ENCODE results near the gene MX2.
"Not testable (repeated sequence)": the region's sequence is repeated elsewhere in the genome, so short reads cannot be mapped to it uniquely, and the experiment has no call there.

MX2 gene, protein sequence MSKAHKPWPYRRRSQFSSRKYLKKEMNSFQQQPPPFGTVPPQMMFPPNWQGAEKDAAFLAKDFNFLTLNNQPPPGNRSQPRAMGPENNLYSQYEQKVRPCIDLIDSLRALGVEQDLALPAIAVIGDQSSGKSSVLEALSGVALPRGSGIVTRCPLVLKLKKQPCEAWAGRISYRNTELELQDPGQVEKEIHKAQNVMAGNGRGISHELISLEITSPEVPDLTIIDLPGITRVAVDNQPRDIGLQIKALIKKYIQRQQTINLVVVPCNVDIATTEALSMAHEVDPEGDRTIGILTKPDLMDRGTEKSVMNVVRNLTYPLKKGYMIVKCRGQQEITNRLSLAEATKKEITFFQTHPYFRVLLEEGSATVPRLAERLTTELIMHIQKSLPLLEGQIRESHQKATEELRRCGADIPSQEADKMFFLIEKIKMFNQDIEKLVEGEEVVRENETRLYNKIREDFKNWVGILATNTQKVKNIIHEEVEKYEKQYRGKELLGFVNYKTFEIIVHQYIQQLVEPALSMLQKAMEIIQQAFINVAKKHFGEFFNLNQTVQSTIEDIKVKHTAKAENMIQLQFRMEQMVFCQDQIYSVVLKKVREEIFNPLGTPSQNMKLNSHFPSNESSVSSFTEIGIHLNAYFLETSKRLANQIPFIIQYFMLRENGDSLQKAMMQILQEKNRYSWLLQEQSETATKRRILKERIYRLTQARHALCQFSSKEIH

DNA sequence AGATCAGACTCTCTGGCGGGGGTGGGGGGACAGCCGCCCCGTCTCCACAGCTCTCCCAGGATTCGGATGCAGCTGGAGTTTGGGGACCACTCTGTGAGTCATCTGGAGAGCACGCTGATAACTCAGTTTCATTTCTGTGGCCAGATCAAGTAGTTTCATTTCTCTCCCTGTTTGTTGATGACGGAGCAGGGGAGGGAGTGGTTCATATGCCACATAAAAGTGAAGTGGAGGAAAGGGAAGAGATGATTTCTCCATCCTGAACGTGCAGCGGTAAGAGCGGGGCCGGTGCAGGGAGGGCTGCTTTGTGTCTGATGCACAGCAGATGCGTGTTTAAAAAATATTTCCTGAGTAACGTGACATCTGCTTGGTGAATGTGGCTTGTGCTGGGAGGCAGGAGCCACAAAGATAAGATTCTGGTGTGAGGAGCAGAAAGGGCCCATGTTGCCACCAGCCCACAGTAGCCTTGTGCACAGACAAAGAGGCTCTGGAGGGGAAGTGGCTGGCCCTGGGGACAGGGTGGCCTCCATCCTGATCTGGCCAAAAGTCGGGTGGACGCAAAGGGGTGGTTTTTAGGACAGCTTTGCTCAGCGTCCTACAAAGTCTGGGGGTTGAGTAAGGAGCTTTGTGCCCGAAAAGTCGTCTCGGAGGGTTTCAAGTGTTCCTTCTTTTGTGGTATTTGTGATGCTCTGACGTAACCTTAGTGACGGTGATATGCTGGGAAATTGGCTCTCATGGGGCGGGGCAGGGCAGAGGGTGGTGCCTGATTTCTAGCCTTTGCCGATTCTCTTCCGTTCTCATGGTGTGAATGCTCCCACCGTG, at the start of gene MX2:
MX2 (plus strand) TSS at position 242 of the 819 bp plus-strand sequence. CDS start 14,880 bp downstream, outside the sequence.
- DNase-seq: peak; percentile 82 to 84

- not testable (repeated sequence) for DNase-seq
Observed at GRCh38 chr21:41313285-41314164, 48.3 kb upstream of the MX2 start.

GRCh38 chr21:41315726-41316125, 46.1 kb upstream of the MX2 start:
- DNase-seq: no peak

DNA sequence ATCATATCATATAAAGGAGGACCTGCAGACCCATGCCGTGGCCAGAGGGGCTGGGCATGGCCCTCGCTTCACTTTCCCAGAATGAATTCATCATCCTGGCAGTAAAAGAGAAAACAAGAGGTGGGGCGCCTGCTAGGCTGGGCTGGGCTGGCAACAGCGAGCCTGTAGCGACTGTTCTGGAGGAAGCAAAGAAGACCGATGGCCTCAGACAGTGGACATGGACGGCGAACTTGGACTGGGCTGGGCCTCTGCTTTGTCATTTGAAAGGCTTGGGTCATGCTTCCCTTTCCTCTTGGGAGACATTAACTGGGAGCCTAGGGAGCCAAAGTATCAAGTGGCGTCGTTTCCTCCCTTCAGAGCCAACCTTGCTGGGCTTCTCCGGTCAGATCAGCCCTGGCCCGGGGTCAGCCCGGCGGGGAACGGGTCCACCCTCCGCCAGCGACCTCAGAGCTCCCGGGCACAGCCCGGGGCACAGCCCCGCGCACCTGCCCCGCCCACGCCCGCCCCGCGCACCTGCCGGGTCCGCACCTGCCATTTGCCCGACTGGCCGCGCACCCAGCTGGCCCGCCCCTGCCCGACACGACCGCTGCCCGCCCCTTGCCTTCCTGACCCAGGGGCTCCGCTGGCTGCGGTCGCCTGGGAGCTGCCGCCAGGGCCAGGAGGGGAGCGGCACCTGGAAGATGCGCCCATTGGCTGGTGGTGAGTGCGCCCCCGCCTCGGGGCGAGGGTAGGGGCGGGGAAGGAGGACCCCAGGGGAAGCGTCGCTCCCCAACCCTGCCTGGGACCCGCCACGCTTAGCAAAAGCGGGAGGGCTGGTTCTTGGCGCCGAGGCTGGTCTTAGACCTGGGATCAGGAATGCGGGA, 45.4 kb upstream of the MX2 start, which contains the start of gene FAM3B:
FAM3B (plus strand) TSS at position 602 of the 863 bp plus-strand sequence; CDS start at position 681, 79 bp downstream.
- no peak for DNase-seq

- DNase-seq: no peak
Observed at GRCh38 chr21:41317063-41317392, 44.8 kb upstream of the MX2 start.

DNA sequence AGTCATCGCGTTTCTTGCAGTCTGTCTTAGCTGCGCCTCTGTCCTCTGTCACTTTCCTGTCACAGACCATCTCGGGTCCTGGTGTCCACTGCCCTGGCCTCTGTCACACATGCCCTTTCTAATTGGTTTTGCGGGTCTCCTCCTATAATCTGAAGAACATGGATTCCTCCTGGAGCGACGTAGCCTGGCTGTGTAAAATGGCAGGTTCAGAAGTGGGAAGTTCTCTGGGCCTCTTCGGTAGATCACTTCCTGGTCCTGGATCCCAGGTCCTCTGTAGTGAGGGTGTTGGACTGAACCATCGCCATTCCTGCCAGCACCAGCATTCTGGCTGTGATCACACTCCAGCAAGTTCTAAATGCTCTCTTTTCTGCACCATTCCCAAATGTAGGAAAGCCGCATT, 44.4 kb upstream of the MX2 start:
- no peak for DNase-seq

DNA sequence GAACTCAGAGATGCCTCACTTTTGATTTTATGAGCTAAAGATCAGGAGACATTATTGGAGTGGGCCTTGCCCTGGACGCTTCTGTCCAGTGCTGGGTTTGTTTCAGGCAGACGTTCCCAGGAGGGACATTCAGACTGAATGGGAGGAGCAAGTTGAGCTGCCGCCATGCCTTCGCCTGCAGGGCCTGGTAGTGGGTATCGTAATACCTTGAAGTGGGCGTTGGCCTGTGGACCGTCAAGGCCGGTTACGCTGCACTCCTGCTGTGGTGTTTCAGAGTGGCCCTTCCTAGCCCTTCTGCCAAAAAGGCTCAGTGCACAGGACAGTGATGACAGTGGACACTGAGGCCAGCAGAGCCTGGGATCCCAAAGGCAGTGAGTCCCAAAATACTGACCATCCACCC, 43.6 kb upstream of the MX2 start:
- no peak for DNase-seq

DNA sequence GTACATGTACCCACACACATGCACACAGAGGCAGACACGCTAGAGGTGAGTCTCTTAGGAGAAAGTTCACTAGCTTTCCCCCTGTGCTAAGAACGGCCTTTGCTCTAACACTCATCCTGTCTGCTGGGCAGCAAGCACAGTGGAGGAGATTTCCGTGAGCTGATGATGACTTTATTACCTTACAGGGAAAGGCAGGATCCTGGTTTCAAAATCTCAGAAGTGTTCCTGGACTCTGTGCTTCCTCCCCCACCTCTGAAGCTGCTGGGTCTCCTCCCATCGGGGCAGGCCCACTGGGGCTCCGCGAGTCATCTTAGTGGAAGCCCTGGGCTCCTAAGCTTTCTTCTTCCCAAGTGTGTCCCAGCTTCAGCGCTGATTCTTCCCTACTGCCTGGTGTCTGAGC, 42.6 kb upstream of the MX2 start:
- no peak for DNase-seq

GRCh38 chr21:41321211-41321907, 40.5 kb upstream of the MX2 start:
- DNase-seq: peak in 1 of 2 experiments; percentile 25

DNA sequence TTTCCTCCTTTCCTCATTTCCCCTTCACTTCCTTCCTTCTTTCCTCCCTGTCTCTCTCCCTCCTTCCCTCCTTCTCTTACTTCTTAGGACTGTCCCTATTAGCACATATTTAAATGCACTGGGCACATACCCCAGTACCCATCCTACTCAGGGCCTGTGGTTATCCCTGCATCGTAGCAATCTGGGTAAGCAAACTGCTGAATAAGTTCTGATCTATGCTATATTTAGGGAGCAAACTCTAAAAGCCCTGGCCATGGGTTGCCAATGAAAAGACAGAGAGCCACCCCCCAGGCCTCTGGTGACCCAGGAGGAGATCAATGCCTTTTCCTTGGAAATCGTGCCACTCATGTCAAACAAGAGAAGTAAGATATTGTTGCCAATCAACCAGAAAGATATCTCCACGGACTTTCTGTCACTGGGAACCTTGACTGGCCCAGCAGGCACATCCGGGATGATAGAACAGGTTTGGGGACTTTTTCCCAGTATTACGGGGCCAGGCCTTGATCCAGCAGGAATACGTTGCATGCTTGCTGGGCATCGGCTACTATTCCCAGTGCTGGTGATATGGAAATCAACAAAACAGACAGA, 39.8 kb upstream of the MX2 start:
- DNase-seq: no peak

DNA sequence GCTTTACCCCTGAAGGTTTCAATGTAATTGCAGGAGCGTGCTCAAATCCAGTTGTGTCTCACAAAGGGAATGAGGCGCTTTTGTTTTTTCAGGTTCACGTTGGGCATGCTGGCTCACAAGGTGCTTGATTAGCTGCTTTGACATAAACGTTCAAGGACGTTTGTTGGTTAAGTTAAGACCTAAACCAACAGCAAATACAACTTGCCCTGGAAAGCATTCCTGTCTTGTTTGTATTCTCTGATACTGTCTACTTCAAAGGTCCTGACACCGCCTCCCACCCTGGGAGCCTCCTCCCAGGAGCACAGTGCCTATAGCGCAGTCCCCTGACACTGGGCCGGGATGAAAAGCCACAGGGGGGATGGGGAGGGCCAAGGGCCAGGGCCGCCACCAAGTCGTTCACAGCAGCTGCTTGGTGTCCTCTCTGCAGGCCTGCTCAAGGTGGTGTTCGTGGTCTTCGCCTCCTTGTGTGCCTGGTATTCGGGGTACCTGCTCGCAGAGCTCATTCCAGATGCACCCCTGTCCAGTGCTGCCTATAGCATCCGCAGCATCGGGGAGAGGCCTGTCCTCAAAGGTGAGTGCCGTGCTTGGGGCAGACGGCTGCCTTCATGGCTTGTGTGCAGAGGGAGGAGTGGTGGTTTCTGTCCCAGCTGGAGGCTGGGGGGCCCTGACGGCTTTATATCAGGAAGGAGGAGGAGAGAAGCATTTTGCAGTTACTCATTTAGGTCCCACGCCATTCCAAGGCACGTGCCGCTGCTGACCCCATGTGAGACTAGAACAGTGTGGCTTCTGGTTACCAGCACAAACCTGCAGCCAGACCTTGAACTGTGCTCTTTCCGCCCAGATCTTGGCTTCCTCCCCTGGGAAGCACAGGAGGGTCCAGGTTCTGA, 39.1 kb upstream of the MX2 start:
- DNase-seq: no peak

GRCh38 chr21:41325138-41325912, 36.5 kb upstream of the MX2 start:
- no peak for DNase-seq

DNA sequence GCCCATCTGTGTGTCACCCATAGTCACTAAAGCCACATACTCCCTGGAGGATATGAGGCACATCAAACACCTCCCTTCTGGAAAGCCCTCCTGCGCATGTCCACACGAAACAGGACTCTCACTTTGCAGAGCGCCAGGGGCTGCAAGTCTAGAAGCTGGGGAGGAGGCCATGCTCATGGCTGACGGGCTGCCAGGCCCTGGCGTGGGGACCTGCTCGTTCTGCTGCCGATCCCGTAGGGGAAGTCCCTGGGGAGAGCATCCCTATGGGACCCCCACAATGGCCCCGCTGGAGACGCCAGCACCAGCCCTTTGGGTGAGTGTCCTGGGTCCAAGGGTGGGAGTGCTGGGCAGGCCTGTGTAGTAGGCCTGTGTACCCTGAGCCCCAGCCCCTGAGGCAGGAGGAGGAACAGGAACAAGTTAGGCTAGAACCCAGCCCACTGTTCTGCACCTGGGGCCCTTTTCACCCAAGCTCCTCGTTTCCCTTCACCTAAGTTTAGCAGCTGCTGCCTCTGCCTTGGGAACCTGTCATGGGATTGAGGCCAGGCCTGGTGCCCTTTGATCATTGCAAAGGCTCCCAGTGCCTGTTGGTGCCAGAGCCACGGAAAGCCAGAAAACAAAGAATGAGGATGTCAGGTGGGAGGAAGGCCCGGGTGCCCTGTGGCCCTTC, 35.3 kb upstream of the MX2 start:
- no peak for DNase-seq

- DNase-seq: no peak
Observed at GRCh38 chr21:41327753-41328152, 34.1 kb upstream of the MX2 start.

GRCh38 chr21:41328660-41329607, 32.9 kb upstream of the MX2 start:
- no peak for DNase-seq

DNA sequence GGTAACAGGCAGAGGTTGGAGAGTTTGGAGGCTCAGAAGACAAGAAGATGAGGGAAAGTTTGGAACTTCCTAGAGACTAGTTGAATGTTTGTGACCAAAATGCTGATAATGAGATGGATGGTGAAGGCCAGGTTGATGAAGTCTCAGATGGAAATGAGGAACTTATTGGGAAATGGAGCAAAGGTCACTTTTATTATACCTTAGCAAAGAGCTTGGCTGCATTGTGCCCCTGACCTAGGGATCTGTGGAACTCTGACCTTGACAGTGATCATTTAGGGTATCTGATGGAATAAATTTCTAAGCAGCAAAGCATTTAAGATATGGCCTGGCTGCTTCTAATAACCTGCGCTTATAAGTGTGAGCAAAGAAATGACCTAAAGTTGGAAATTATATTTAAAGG, 28.1 kb upstream of the MX2 start:
- no peak for DNase-seq

GRCh38 chr21:41337515-41337914, 24.3 kb upstream of the MX2 start:
- DNase-seq: no peak
